Measurements from ENCODE around the gene INPP4A.

Gene INPP4A

GRCh38 chr2:98539056-98539735, 94.5 kb downstream of the INPP4A start:
- peaks cover 86% of the 10 kb centered on the region for H3K36me3 ChIP-seq
- no peak for TF ChIP-seq CTCF (IDR thresholded peaks at IDR 0.05)
- H3K27ac ChIP-seq: peak overlapping the region; percentile 59

GRCh38 chr2:98540536-98540935, 95.9 kb downstream of the INPP4A start:
- Histone ChIP-seq H3K36me3 (peaks cover 95% of the 10 kb centered on the region), H3K9me3 (no peaks in the 10 kb centered on the region), H3K27ac (no peak overlapping the region), H3K4me3 (ENCODE audit: low read depth in 1 of 2, low read length in 1 of 2) (no peak overlapping the region), H3K27me3 (no peaks in the 10 kb centered on the region), H3K4me1 (ENCODE audit: control insufficient read depth in 1 of 2, insufficient read depth in 1 of 2, low read depth in 1 of 2, low read length in 1 of 2) (peaks cover 8 to 10% of the 10 kb centered on the region in 2 experiments)
- TF ChIP-seq CTCF (IDR thresholded peaks at IDR 0.05): no peak

More at GRCh38 chr2:98539056-98539735, 94.5 kb downstream of the INPP4A start:
- Histone ChIP-seq H3K27me3 (no peaks in the 10 kb centered on the region), H3K9me3 (no peaks in the 10 kb centered on the region), H3K4me3 (ENCODE audit: low read depth in 1 of 2, low read length in 1 of 2) (no peak overlapping the region), H3K4me1 (ENCODE audit: control insufficient read depth in 1 of 2, insufficient read depth in 1 of 2, low read depth in 1 of 2, low read length in 1 of 2) (peaks cover 8 to 10% of the 10 kb centered on the region in 2 experiments)

GRCh38 chr2:98541489-98541888, 96.8 kb downstream of the INPP4A start:
- no peak for TF ChIP-seq CTCF (IDR thresholded peaks at IDR 0.05)
- H3K4me1 ChIP-seq (ENCODE audit: control insufficient read depth in 1 of 2, insufficient read depth in 1 of 2, low read depth in 1 of 2, low read length in 1 of 2): peaks cover 8 to 10% of the 10 kb centered on the region in 2 experiments
- peaks cover 95% of the 10 kb centered on the region for H3K36me3 ChIP-seq

GRCh38 chr2:98541906-98542305, 97.2 kb downstream of the INPP4A start:
- H3K27ac ChIP-seq: no peak overlapping the region
- no peak for TF ChIP-seq CTCF (IDR thresholded peaks at IDR 0.05)

More at GRCh38 chr2:98541489-98541888, 96.8 kb downstream of the INPP4A start:
- Histone ChIP-seq H3K27me3 (no peaks in the 10 kb centered on the region), H3K9me3 (no peaks in the 10 kb centered on the region), H3K27ac (no peak overlapping the region), H3K4me3 (ENCODE audit: low read depth in 1 of 2, low read length in 1 of 2) (no peak overlapping the region)

GRCh38 chr2:98543214-98543613, 98.6 kb downstream of the INPP4A start:
- no peak for TF ChIP-seq CTCF (IDR thresholded peaks at IDR 0.05)
- Histone ChIP-seq H3K4me3 (ENCODE audit: low read depth in 1 of 2, low read length in 1 of 2) (no peak overlapping the region), H3K4me1 (ENCODE audit: control insufficient read depth in 1 of 2, insufficient read depth in 1 of 2, low read depth in 1 of 2, low read length in 1 of 2) (peaks cover 11 to 16% of the 10 kb centered on the region in 2 experiments), H3K36me3 (peaks cover 95% of the 10 kb centered on the region), H3K9me3 (no peaks in the 10 kb centered on the region), H3K27ac (no peak overlapping the region), H3K27me3 (no peaks in the 10 kb centered on the region)

More at GRCh38 chr2:98541906-98542305, 97.2 kb downstream of the INPP4A start:
- Histone ChIP-seq H3K36me3 (peaks cover 95% of the 10 kb centered on the region), H3K9me3 (no peaks in the 10 kb centered on the region), H3K27me3 (no peaks in the 10 kb centered on the region), H3K4me1 (ENCODE audit: control insufficient read depth in 1 of 2, insufficient read depth in 1 of 2, low read depth in 1 of 2, low read length in 1 of 2) (peaks cover 8 to 10% of the 10 kb centered on the region in 2 experiments), H3K4me3 (ENCODE audit: low read depth in 1 of 2, low read length in 1 of 2) (no peak overlapping the region)

Data from neutrophil (primary cell).